NOMO-1 treated with dmso at 0.1 percent for 144 hours (cell line): Measurements from ENCODE around the gene PKDCC.

Source experiments
- DNase-seq: peaks from one replicate; lab custom pipeline; 2025; ENCODE audit not compliant: unreplicated experiment; lab: John Stamatoyannopoulos, UW

PKDCC gene

DNA sequence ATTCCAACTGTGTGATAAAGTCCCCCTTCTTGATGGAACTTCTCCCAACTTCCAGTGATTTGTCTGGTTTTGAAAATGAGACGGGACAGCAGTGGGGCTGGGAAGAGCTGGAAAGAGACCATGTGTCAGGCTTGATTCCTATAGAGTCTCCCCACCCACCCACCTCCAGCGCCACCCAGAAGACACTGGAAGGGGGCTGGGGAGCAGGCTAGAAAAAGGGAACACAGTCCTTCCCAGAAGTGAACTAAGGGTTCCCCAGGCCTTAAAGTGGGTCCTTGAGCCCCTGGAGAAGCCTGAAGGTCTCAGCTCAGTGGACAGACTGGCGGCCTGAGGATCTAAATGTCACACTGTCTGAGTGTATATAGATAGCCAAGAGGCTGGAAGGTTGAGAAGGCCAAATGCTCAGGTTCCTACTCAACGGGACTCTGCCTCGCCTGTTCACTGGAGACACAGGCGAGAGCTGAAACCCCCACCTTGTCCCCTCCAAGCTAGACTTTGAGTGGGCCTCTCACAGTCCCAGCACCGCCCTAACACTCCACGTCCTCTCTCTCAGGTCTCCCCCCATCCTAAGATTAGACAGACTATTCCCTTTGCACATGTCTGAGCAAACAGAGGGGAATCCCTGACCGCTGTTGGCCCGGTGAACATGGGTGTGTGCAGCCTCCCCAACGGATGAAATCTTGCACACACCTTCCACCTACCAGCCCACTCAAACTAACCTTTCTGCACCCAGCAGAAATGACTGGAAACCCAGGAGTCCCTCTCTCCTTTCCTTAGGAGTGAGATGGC is 1.6 kb downstream of the PKDCC start:
- no peak for DNase-seq

DNA sequence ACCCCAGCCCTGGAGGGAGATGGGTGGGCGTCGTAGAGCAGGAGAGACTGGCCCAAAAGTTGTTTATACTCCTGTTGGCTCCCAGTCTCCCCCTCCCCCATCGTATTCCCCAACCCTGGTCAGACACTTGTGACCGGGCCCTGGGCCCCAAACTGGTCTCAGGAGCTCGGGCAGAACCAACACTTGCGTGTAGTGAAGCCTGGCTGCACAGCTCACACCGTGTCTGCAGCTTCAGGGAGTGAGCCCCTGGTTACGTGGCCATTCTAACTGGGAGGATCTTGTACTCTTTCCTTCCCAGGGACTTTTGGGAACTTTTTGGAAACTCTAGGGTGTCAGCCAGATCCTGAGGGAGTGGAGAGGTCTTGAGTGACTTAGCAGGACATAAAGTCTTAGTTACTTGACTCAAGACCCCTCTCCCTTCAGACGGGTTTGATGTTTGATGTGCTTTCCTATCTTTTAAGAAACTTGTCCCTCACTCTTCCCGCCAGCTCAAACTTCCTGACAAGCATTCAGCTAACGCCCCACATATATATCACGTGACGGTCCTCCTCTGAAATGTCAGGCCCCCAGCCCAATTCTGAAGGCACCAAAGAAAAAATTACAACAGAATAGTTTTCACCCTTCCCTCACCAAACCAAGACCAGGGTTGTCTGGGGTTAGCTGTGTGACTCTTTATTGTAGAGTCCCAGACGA is 2.3 kb downstream of the PKDCC start:
- DNase-seq, result no peak

- no peak for DNase-seq
Measured at GRCh38 chr2:42050703-42051542, 3.1 kb downstream of the PKDCC start.

DNA sequence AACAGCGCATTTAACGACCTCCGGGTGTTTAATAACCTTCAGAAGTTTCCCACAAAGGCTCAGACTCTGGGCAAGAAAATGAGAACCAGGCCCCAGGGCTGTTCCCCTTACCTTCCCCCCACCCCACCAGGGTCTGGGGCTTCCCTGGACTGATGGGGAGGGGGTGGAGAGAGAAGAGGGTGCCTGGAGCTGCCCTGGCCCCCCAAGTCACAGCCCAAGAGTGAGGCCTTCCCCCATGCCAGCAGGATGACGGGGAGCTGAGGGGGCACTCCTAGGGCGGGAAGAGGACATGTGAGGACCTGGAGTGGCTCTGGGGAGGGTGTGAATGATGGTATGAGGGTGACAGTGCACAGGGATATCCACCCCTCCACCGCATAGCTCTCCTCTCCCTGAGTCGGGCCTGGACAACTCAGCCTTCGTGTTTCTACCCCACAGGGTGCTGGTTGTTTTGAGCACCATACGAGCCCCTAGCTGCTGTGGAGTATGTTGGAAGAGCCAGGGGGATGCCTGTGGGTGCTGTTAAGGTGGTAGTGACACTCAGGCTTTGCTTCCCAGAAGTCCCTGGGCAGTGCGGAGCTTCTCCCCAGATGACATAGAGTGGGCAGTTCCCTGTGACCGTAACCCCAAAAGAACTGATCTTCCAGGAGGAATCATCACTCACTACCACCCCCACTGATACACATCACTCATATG is 3.9 kb downstream of the PKDCC start:
- DNase-seq, result no peak

- no peak for DNase-seq
Measured at GRCh38 chr2:42052702-42053481, 5.1 kb downstream of the PKDCC start.

GRCh38 chr2:42053482-42053790 is 5.6 kb downstream of the PKDCC start:
- DNase-seq, result no peak

DNA sequence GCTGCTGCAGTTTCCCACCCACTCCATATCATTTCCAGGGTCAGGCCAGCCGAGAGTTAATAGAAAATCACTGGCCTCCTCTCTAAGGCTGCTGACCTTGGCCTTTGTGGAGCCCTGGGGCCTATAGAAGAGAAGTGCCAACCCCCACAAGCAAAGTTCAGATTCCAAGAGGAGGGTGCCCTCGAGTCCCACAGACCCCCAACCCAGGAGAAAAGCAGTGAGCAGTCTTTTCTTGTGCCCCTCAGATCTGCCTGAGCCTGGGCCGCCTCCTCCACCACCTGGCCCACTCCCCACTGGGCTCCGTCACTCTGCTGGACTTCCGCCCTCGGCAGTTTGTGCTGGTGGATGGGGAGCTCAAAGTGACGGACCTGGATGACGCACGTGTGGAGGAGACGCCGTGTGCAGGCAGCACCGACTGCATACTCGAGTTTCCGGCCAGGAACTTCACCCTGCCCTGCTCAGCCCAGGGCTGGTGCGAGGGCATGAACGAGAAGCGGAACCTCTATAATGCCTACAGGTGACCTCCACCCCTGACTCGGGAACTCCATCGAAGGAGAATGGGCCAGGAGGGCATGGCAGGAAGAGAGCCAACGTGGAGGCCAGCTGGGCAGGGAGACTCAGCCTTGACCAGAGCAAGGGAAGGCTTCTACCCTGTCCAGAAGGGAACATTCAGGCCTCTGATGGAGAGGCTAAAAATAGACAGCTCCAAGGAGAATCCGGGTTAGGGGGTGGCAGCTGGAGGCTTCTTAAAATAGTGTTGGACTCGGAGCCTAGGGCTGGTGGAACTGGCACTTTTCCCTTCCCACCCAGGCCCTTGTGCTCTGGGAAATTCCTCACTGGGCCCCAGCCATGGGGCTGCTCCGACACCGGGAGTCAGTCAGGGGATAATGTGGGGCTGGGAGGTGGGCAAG is 6.2 kb downstream of the PKDCC start:
- no peak for DNase-seq

DNA sequence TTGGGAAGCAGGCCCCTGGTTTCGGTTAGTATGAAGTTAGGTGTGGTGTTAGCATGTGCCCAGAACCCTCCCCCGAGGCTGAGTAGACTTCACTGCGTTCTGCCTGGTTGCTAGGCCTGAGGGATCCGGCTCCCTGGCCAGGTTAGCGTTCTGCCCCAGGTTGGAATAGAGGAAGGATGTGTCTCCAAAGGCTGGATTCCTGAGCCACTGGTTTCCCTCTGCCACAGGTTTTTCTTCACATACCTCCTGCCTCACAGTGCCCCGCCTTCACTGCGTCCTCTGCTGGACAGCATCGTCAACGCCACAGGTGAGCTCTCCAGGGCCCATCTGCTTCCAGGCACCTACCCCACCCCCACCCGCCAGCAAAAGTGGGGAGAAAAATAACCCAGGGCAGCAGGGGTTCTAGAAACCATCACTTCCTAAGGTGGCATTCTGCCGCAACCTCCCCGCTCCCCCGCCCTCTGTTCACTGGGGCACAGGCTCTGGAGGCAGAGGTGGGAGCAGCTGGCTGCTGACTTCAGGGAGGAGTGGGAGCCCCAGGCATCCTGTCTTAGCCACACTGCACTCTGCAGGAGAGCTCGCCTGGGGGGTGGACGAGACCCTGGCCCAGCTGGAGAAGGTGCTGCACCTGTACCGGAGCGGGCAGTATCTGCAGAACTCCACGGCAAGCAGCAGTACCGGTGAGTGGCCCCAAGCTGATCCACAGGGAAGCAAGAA is 7.1 kb downstream of the PKDCC start:
- no peak for DNase-seq

DNA sequence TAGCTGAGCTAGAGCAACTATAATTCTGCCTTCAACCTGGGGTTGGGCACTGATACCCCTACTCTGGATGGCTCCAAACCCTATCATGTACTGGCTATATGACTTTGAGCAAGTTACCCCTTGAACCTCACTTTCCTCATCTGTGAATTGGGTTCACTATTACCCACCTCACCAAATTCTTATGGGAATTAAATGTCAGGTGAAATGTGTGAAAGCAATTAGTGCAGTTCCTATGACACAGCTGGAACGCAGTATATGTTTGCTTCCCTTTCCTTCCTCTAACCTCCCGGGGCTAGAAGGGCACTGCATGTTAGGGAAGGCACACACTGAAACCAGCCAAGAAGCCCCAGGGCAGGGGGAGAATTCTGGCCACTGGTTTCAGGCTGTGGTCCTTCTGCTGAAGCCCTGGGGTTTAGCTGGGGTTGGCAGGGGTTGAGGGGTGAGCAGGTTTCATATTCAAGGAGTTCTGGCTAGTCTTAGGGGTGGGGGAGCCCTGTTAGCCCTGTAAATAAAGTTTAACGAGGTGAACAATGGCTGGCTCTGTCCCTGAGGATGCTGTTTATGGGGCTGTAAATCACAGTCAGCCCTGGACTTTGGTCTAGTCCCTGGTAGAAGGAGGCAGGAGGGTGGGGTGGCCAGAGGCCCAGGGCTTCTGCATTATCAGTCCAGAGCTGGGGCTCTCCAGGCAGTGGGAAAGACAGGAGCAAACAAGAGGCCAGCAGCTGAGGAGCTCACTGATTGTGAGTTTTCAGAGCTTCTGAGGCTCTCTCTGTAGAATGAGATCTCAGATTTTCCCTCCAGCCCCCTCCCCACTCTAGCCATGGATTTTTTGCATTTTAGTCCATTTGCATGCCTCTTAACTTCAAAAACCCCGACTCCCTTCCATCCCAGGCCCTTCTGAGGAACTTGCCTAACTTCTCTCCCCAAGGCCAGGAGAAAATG is 8.0 kb downstream of the PKDCC start:
- no peak for DNase-seq

GRCh38 chr2:42057159-42057901 is 9.5 kb downstream of the PKDCC start:
- DNase-seq, result no peak

DNA sequence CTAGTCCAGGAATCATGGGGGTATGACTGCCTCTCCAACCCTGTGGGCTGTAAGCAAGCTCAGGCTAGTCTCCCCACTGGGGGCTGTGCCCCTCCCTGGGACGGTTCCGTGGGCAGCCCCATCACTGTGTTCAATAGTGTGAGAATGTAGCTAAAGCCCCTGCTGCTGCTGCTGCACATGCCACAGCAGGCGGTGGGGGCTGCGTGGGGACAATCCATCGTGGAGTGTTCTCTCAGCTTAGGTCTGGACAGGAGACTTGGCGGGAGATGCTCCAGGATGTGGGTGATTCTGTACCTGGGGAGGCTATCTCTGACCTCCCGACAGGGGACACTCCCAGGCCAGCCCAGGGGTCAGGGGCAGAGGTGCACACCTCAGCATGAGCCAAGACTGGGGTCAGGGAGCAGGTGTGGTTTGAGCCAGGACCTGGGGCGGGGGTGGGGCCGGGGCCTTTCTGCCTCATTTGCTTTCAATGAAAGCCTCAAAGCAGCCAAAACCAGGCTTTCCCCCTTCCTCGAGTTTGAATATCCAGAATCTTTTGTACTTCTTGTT is 10.2 kb downstream of the PKDCC start:
- DNase-seq, result no peak

DNA sequence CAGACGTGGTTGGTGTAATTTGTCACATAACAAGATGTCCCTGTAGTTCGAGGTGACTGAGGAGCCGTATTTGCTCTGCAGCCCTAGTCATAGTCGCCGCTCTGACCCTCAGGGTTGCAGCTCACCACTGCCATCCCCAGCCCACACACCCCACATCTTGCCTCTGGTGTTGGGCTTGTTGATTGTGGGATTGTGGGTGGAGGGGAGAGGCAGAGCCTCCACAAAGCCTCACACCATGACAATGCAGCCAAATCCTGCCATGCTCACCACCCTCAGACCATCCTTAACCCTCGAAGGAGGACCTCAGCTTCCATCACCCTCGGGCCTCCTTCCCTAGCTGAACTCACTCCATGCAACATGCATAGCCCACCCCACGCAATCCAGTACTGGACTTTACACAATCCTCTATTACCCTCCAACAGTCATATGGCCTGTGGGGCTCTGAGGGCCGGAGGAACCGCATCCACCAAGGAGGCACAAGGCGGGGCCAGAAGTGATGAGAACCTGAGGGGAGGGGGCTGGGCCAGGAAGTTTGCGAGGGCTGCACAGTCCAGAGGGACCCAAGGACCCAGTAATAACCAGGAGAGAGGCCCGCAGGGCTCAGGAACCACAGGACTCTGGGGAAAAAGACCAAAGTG is 11.6 kb downstream of the PKDCC start:
- no peak for DNase-seq

DNA sequence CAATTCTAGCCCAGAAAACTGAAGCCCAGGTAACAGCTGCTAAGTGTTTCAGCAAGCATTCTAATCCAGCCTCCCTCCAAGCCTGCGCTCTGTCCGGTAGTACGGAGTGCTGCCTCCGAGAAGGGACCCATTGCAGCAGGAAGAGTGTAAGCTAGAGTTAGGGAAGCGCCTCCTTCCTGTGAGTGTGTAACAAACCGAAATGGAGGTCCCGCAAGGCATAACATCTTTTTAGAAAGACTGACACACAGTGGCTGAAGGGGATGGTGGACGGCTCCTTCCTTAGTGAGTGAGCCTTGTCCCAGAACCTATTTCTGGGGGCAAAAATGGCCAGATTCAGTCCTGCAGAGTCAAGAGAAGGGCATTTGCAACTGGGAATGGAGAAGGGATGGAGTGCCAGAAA is 12.2 kb downstream of the PKDCC start:
- DNase-seq, result no peak

DNA sequence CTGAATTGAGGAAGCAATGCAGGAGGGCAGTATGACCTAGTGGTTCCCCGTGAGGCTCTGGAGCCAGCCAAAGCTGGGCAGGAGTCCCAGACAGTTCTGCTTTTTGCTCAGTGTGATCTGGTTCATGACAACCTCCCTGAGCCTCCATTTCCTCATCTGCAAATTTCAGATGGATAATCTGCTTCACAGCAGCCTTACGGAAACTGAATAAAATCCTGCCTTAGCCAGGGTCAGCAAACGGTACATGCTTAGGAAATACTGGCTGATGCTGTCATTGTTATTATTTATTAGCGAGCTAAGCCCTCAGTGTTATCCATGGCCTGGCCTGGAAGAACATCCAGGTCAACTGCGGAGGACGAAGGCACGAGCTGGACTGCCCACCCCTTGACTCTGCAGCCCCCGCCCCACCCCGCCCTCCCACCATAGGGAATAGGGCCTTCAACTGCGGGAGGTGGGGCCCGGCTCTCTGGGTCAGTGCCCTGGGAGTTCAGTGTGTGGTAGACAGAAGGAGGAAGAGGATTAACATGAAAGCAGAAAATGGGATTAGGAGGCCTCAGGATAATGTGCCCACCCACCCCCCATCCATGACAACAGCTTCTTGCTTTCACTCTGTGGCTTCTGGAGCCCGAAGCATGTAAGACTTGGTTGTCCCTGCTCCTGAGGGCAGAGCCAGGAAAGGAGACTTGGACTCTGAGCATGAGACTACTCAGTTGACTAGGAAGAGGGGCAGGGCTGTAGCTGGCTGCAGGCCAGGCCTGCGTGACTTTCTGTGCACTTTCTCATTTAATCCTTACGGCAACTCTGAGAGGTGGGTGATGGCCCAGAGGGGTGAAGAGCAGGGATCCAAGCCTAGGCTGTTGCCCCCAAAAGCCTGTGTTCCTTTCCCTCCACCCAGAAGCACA is 13.1 kb downstream of the PKDCC start:
- DNase-seq, result peak; percentile 18

GRCh38 chr2:42061839-42062238 is 14.0 kb downstream of the PKDCC start:
- no peak for DNase-seq
